NOMO-1 (cell line): Measurements from ENCODE around the gene IL17RC.

Experiments used
- DNase-seq, 2 experiments: peaks; one replicate each; lab custom pipeline; 2025; ENCODE audit not compliant: unreplicated experiment in 2 of 2; lab: John Stamatoyannopoulos, UW

IL17RC gene

GRCh38 chr3:9942934-9943690 is 26.2 kb downstream of the IL17RC start:
- no peak for DNase-seq

- no peak for DNase-seq
These were observed 27.4 kb downstream of the IL17RC start for GRCh38 chr3:9944271-9944670.

- DNase-seq: no peak
These were observed 28.5 kb downstream of the IL17RC start for GRCh38 chr3:9945358-9945757.

GRCh38 chr3:9946112-9947024 is 29.5 kb downstream of the IL17RC start:
- DNase-seq: no peak

- no peak for DNase-seq
These were observed 30.4 kb downstream of the IL17RC start for GRCh38 chr3:9947025-9947995.

GRCh38 chr3:9948586-9948985 is 31.7 kb downstream of the IL17RC start:
- no peak for DNase-seq

- no peak for DNase-seq
These were observed 32.2 kb downstream of the IL17RC start for GRCh38 chr3:9949115-9949514.

GRCh38 chr3:9949626-9950025 is 32.7 kb downstream of the IL17RC start:
- DNase-seq: no peak

GRCh38 chr3:9951126-9951525 is 34.2 kb downstream of the IL17RC start:
- no peak for DNase-seq

- no peak for DNase-seq
These were observed 34.7 kb downstream of the IL17RC start for GRCh38 chr3:9951598-9951961.

- DNase-seq: peak; percentile 49 to 51
These were observed 35.3 kb downstream of the IL17RC start, which contains the start of gene PRRT3 for GRCh38 chr3:9951962-9952805. PRRT3 (minus strand) TSS chr3:9952408; CDS start chr3:9950115, 2,293 bp downstream.

- DNase-seq: no peak
These were observed 38.2 kb downstream of the IL17RC start for GRCh38 chr3:9955067-9955502.

GRCh38 chr3:9955611-9956352 is 38.9 kb downstream of the IL17RC start:
- no peak for DNase-seq

- no peak for DNase-seq
These were observed 40.3 kb downstream of the IL17RC start for GRCh38 chr3:9957214-9957613.

GRCh38 chr3:9965200-9965875 is 48.4 kb downstream of the IL17RC start:
- DNase-seq: no peak

- DNase-seq: no peak
These were observed 49.9 kb downstream of the IL17RC start for GRCh38 chr3:9966841-9967240.

GRCh38 chr3:9969632-9970019 is 52.7 kb downstream of the IL17RC start:
- no peak for DNase-seq

- no peak for DNase-seq
These were observed 53.2 kb downstream of the IL17RC start for GRCh38 chr3:9970020-9970652.
